Endodermal cell (in vitro differentiated cells): ENCODE results near the gene CHPF2. TPM values are rescaled to one million over a fixed set of nuclear protein-coding genes. Genes with fewer than 3 reads are reported as not detected.

Experiments used
- DNase-seq: peaks from one replicate; pipeline ENCODE4 v3.0.0-alpha.2; 2017
- H3K27ac ChIP-seq: 2 replicates; pipeline ENCODE4 v1.5.1; 2013; ENCODE audit warnings: mild to moderate bottlenecking, low read depth, low read length, moderate library complexity
- H3K27me3 ChIP-seq: 2 replicates; pipeline ENCODE4 v1.6.1; 2013; ENCODE audit warnings: mild to moderate bottlenecking, low read length, moderate library complexity; ENCODE audit not compliant: insufficient read depth, control insufficient read depth, poor library complexity, severe bottlenecking
- H3K36me3 ChIP-seq: 2 replicates; pipeline ENCODE4 v1.7.0; 2013; ENCODE audit warnings: mild to moderate bottlenecking, low read length, moderate library complexity; ENCODE audit not compliant: control insufficient read depth, insufficient read depth
- H3K4me1 ChIP-seq: one replicate; pipeline ENCODE4 v1.7.0; 2013; ENCODE audit warnings: low read length; ENCODE audit not compliant: control insufficient read depth, insufficient read depth
- H3K4me3 ChIP-seq: 2 replicates; pipeline ENCODE4 v1.5.1; 2013; ENCODE audit warnings: mild to moderate bottlenecking, low read length, moderate library complexity
- H3K9ac ChIP-seq: 2 replicates; pipeline ENCODE4 v1.6.1; 2013; ENCODE audit warnings: mild to moderate bottlenecking, low read length, moderate library complexity; ENCODE audit not compliant: poor library complexity, severe bottlenecking; ENCODE audit errors: extremely low read depth
- H3K9me3 ChIP-seq: 2 replicates; pipeline ENCODE4 v1.6.1; 2013; ENCODE audit warnings: mild to moderate bottlenecking, low read length, moderate library complexity; ENCODE audit not compliant: control insufficient read depth
- H3K27ac Mint-ChIP-seq: 2 replicates; pipeline ENCODE4 v1.8.0; 2020; ENCODE audit warnings: mixed read lengths
- H3K27me3 Mint-ChIP-seq: 2 replicates; pipeline ENCODE4 v1.8.0; 2021; ENCODE audit warnings: mild to moderate bottlenecking, mixed read lengths; ENCODE audit not compliant: insufficient read depth
- H3K36me3 Mint-ChIP-seq: 2 replicates; pipeline ENCODE4 v1.8.0; 2020; ENCODE audit warnings: low read depth, mixed read lengths
- H3K4me1 Mint-ChIP-seq: 2 replicates; pipeline ENCODE4 v1.8.0; 2020; ENCODE audit warnings: mixed read lengths
- H3K4me3 Mint-ChIP-seq: 2 replicates; pipeline ENCODE4 v1.8.0; 2020; ENCODE audit warnings: mild to moderate bottlenecking, moderate library complexity, mixed read lengths
- H3K9me3 Mint-ChIP-seq: 2 replicates; pipeline ENCODE4 v1.8.0; 2020; ENCODE audit warnings: mild to moderate bottlenecking, mixed read lengths
- CTCF ChIP-seq: fragments of 200-600 bp; sonication (generic); conservative IDR thresholded peaks from 2 replicates; pipeline ENCODE4 v1.5.0; 2021; ENCODE audit warnings: antibody characterized with exemption, mild to moderate bottlenecking
- WGBS, 2 experiments: methylation state at CpG; one replicate each; pipeline versions ENCODE4 v1.1.5 to v1.1.7; 2013; ENCODE audit warnings: missing lambda C conversion rate in 2 of 2, mixed read lengths in 1 of 2; ENCODE audit not compliant: insufficient coverage in 1 of 2, insufficient read length in 1 of 2; 5-methylcytosine and 5-hydroxymethylcytosine counted together
- total RNA-seq, 2 donors: library from RNA; stranded (reverse); fragmentation: NEBNext Ultra II Directional in 1 of 2; extraction: Animal tissue kit (Norgen Biotek cat#: 25700) in 1 of 2; gene quantifications; 2 replicates in 1 of 2; 3 replicates in 1 of 2; pipeline ENCODE4 v1.2.1, GENCODE V29; 2021

The CHPF2 gene
- total RNA-seq, 2 donors from 2014 or later = 31.9 to 35.6 TPM

- 91 to 99% methylated on average over 11 to 17 of the region's 17 CpGs for WGBS, 2 experiments
- Histone ChIP-seq H3K4me3 (no peak overlapping the region), H3K9me3 (no peaks in the 10 kb centered on the region), H3K36me3 (peaks cover 69% of the 10 kb centered on the region), H3K4me1 (peaks cover 5% of the 10 kb centered on the region), H3K27ac (no peak overlapping the region), H3K27me3 (no peaks in the 10 kb centered on the region), H3K9ac (no peak overlapping the region)
- no peak for TF ChIP-seq CTCF
- H3K4me1 Mint-ChIP-seq = peaks cover 15% of the 10 kb centered on the region
- H3K36me3 Mint-ChIP-seq = peaks cover 50% of the 10 kb centered on the region
- H3K27me3 Mint-ChIP-seq = no peaks in the 10 kb centered on the region
- no peak overlapping the region for H3K4me3 Mint-ChIP-seq
- DNase-seq = no peak
- no peak overlapping the region for H3K27ac Mint-ChIP-seq
- no peaks in the 10 kb centered on the region for H3K9me3 Mint-ChIP-seq
Measured at GRCh38 chr7:151238190-151238810, 6.0 kb downstream of the CHPF2 start.

GRCh38 chr7:151238924-151239836, 6.9 kb downstream of the CHPF2 start:
- no peak for DNase-seq
- peaks cover 11% of the 10 kb centered on the region for H3K4me1 Mint-ChIP-seq
- Histone ChIP-seq H3K4me3 (no peak overlapping the region), H3K4me1 (no peaks in the 10 kb centered on the region), H3K27ac (no peak overlapping the region), H3K9me3 (no peaks in the 10 kb centered on the region), H3K27me3 (no peaks in the 10 kb centered on the region), H3K9ac (no peak overlapping the region), H3K36me3 (peaks cover 68% of the 10 kb centered on the region)
- H3K27ac Mint-ChIP-seq = no peak overlapping the region
- no peak for TF ChIP-seq CTCF
- no peaks in the 10 kb centered on the region for H3K27me3 Mint-ChIP-seq
- WGBS, 2 experiments = 95% methylated on average over 20 to 25 of the region's 25 CpGs
- H3K9me3 Mint-ChIP-seq = no peaks in the 10 kb centered on the region
- peaks cover 50% of the 10 kb centered on the region for H3K36me3 Mint-ChIP-seq
- no peak overlapping the region for H3K4me3 Mint-ChIP-seq

GRCh38 chr7:151239837-151240459, 7.7 kb downstream of the CHPF2 start:
- WGBS, 2 experiments = 90 to 92% methylated on average over 4 to 11 of the region's 11 CpGs

More at GRCh38 chr7:151239837-151240459, 7.7 kb downstream of the CHPF2 start:
- Histone ChIP-seq H3K9me3 (no peaks in the 10 kb centered on the region), H3K4me1 (peaks cover 5% of the 10 kb centered on the region), H3K36me3 (peaks cover 64% of the 10 kb centered on the region), H3K27me3 (no peaks in the 10 kb centered on the region), H3K27ac (no peak overlapping the region), H3K9ac (no peak overlapping the region), H3K4me3 (no peak overlapping the region)
- H3K4me3 Mint-ChIP-seq = no peak overlapping the region
- TF ChIP-seq CTCF = no peak
- H3K27me3 Mint-ChIP-seq = peaks cover 3% of the 10 kb centered on the region
- H3K36me3 Mint-ChIP-seq = peaks cover 46% of the 10 kb centered on the region
- peak overlapping the region; percentile 39 for H3K27ac Mint-ChIP-seq
- no peak for DNase-seq
- H3K4me1 Mint-ChIP-seq = peaks cover 13% of the 10 kb centered on the region
- no peaks in the 10 kb centered on the region for H3K9me3 Mint-ChIP-seq
